Measurements from ENCODE around the gene PADI2. TPM values are rescaled to one million over a fixed set of nuclear protein-coding genes. Genes with fewer than 3 reads are reported as not detected.

PADI2 gene
- total and polyA plus RNA-seq, 9 of the 15 experiments (the other 6 are each of a cell fraction or from before 2014, with no cell fraction given) = 0.01 to 0.11 (median 0.01) TPM; not detected in 5

DNA sequence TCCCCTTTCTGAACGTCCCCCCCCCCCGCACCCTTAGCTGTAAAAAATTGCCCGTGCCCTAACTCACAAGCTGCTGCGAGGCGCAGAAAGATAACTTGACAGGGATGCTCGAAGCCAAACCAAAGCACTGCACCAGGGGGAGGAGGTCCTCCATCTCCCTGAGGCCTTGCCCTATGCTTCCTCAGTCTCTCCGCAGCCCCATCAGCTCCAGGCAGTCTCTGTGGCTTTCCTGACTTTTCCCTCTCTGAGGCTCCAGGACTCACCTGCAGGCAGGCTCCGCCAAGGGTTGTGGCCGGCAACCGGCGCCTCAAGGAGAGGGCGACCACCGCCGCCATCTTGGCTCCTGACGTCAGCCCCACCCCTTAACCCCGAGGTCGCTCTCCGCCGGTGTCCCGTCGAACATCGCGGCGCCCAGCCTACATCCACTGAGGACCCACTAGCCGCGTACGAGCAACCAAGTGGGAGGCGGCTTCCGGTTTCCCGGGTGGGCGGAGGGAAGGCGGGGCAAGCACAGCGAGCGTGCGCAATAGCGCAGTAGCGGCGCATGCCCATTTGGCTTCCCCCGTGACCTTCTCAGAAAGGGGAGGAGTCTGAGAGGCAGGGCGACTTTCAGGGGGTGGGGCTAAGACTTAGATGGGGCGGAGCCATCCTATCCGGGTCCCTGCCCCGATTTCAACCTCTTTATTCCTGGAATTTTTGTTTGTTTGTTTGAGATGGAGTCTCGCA is 65.4 kb downstream of the PADI2 start, which contains the start of gene SDHB (continued):
- no peak for TF ChIP-seq XRCC4 (IDR thresholded peaks at IDR 0.05; ENCODE audit: extremely low read depth, insufficient read depth, insufficient read length)
- peak; percentile 80; the same call in 1 of the 2 replicates for TF ChIP-seq SNIP1 (IDR thresholded peaks at IDR 0.05; ENCODE audit: low read depth)
- TF ChIP-seq, protein P1, sequence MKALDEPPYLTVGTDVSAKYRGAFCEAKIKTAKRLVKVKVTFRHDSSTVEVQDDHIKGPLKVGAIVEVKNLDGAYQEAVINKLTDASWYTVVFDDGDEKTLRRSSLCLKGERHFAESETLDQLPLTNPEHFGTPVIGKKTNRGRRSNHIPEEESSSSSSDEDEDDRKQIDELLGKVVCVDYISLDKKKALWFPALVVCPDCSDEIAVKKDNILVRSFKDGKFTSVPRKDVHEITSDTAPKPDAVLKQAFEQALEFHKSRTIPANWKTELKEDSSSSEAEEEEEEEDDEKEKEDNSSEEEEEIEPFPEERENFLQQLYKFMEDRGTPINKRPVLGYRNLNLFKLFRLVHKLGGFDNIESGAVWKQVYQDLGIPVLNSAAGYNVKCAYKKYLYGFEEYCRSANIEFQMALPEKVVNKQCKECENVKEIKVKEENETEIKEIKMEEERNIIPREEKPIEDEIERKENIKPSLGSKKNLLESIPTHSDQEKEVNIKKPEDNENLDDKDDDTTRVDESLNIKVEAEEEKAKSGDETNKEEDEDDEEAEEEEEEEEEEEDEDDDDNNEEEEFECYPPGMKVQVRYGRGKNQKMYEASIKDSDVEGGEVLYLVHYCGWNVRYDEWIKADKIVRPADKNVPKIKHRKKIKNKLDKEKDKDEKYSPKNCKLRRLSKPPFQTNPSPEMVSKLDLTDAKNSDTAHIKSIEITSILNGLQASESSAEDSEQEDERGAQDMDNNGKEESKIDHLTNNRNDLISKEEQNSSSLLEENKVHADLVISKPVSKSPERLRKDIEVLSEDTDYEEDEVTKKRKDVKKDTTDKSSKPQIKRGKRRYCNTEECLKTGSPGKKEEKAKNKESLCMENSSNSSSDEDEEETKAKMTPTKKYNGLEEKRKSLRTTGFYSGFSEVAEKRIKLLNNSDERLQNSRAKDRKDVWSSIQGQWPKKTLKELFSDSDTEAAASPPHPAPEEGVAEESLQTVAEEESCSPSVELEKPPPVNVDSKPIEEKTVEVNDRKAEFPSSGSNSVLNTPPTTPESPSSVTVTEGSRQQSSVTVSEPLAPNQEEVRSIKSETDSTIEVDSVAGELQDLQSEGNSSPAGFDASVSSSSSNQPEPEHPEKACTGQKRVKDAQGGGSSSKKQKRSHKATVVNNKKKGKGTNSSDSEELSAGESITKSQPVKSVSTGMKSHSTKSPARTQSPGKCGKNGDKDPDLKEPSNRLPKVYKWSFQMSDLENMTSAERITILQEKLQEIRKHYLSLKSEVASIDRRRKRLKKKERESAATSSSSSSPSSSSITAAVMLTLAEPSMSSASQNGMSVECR (CRISPR knock-in tag; IDR thresholded peaks at IDR 0.05) = peak; percentile 27; the same call in 1 of the 2 replicates
- no peak for TF ChIP-seq ERF (CRISPR knock-in tag; IDR thresholded peaks at IDR 0.05)
- peak; percentile 86 for TF ChIP-seq POLR2B (IDR thresholded peaks at IDR 0.05; ENCODE audit: low read depth, partially characterized antibody)
- TF ChIP-seq NRF1 (conservative IDR thresholded peaks at IDR 0.05 in 1 of 2, IDR thresholded peaks at IDR 0.05 in 1 of 2) = peak; percentile 98 to 99
- peak; percentile 96 for TF ChIP-seq SUPT5H (IDR thresholded peaks at IDR 0.05)
- TF ChIP-seq MED1 (CRISPR knock-in tag; IDR thresholded peaks at IDR 0.05; ENCODE audit: borderline replicate concordance) = no peak
- no peak for TF ChIP-seq FOXA3 (CRISPR knock-in tag; conservative IDR thresholded peaks at IDR 0.05 in 1 of 2, IDR thresholded peaks at IDR 0.05 in 1 of 2)
- TF ChIP-seq, protein P2, sequence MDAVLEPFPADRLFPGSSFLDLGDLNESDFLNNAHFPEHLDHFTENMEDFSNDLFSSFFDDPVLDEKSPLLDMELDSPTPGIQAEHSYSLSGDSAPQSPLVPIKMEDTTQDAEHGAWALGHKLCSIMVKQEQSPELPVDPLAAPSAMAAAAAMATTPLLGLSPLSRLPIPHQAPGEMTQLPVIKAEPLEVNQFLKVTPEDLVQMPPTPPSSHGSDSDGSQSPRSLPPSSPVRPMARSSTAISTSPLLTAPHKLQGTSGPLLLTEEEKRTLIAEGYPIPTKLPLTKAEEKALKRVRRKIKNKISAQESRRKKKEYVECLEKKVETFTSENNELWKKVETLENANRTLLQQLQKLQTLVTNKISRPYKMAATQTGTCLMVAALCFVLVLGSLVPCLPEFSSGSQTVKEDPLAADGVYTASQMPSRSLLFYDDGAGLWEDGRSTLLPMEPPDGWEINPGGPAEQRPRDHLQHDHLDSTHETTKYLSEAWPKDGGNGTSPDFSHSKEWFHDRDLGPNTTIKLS (IDR thresholded peaks at IDR 0.05; ENCODE audit: borderline replicate concordance, low read depth) = peak; percentile 66; the same call in 1 of the 2 replicates
- peak; percentile 94 for TF ChIP-seq SIN3B (IDR thresholded peaks at IDR 0.05; ENCODE audit: low read depth)
- TF ChIP-seq LCOR (CRISPR knock-in tag; IDR thresholded peaks at IDR 0.05) = peak; percentile 38; the same call in 1 of the 2 replicates
- TF ChIP-seq SAFB (IDR thresholded peaks at IDR 0.05; ENCODE audit: borderline replicate concordance, low read depth, low read length) = peak; percentile 92
- TF ChIP-seq HNRNPK (IDR thresholded peaks at IDR 0.05; ENCODE audit: low read depth, low read length, poor library complexity, severe bottlenecking) = no peak
- TF ChIP-seq, protein P3, sequence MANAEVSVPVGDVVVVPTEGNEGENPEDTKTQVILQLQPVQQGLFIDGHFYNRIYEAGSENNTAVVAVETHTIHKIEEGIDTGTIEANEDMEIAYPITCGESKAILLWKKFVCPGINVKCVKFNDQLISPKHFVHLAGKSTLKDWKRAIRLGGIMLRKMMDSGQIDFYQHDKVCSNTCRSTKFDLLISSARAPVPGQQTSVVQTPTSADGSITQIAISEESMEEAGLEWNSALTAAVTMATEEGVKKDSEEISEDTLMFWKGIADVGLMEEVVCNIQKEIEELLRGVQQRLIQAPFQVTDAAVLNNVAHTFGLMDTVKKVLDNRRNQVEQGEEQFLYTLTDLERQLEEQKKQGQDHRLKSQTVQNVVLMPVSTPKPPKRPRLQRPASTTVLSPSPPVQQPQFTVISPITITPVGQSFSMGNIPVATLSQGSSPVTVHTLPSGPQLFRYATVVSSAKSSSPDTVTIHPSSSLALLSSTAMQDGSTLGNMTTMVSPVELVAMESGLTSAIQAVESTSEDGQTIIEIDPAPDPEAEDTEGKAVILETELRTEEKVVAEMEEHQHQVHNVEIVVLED (CRISPR knock-in tag; IDR thresholded peaks at IDR 0.05) = peak; percentile 40; the same call in 1 of the 2 replicates
- TF ChIP-seq, protein P4, sequence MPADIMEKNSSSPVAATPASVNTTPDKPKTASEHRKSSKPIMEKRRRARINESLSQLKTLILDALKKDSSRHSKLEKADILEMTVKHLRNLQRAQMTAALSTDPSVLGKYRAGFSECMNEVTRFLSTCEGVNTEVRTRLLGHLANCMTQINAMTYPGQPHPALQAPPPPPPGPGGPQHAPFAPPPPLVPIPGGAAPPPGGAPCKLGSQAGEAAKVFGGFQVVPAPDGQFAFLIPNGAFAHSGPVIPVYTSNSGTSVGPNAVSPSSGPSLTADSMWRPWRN (IDR thresholded peaks at IDR 0.05; ENCODE audit: low read depth) = no peak
- TF ChIP-seq, protein P5, sequence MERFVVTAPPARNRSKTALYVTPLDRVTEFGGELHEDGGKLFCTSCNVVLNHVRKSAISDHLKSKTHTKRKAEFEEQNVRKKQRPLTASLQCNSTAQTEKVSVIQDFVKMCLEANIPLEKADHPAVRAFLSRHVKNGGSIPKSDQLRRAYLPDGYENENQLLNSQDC (CRISPR knock-in tag; IDR thresholded peaks at IDR 0.05) = 0 out of 2 replicates have a peak, but pooled peaks have one; percentile 75
- TF ChIP-seq ARHGAP35 (IDR thresholded peaks at IDR 0.05; ENCODE audit: partially characterized antibody) = no peak
- TF ChIP-seq L3MBTL2 (IDR thresholded peaks at IDR 0.05) = 0 out of 2 replicates have a peak, but pooled peaks have one; percentile 18
